Upper lobe of left lung (tissue), 6 donors: ENCODE results near the gene SORBS2. TPM values are rescaled to one million over a fixed set of nuclear protein-coding genes. Genes with fewer than 3 reads are reported as not detected.

Source experiments
- ATAC-seq, 2 donors: fragments of 200-7000 bp; cut with Tn5 transposase; one replicate each; pipeline ENCODE4 v1.9.1; 2022; ENCODE audit warnings: mild to moderate bottlenecking in 2 of 2, moderate library complexity in 2 of 2; ENCODE audit not compliant: low FRiP score in 2 of 2
- DNase-seq, 2 donors: peaks; one replicate each; pipeline ENCODE4 v3.0.0-alpha.2; 2019 to 2020
- H3K27ac ChIP-seq, 4 donors: fragments of 200-600 bp; sonication (generic); one replicate each; pipeline ENCODE4 v1.5.1; 2016 to 2019
- H3K27me3 ChIP-seq, 4 donors: fragments of 200-600 bp; sonication (generic); one replicate each; pipeline ENCODE4 v1.5.1; 2017 to 2019
- H3K36me3 ChIP-seq, 4 donors: fragments of 200-600 bp; sonication (generic); one replicate each; pipeline ENCODE4 v1.5.1; 2016 to 2019
- H3K4me1 ChIP-seq, 4 donors: fragments of 200-600 bp; sonication (generic); one replicate each; pipeline ENCODE4 v1.5.1; 2018 to 2019
- H3K4me3 ChIP-seq, 4 donors: fragments of 200-600 bp; sonication (generic); one replicate each; pipeline ENCODE4 v1.5.1; 2017 to 2019; ENCODE audit warnings: mild to moderate bottlenecking in 2 of 4, moderate library complexity in 1 of 4
- H3K9me3 ChIP-seq, 4 donors: fragments of 200-600 bp; sonication (generic); one replicate each; pipeline ENCODE4 v1.5.1; 2018 to 2019
- CTCF ChIP-seq, 6 experiments: fragments of 450-650 bp in 4 of 6; fragments of 200-600 bp in 2 of 6; sonication (generic) in 2 of 6; IDR thresholded peaks; one replicate each; pipeline ENCODE4 v1.5.1; 2016 to 2019; ENCODE audit warnings: antibody characterized with exemption in 6 of 6
- EP300 ChIP-seq, 4 donors: sonication (generic); formaldehyde crosslinking; IDR thresholded peaks; one replicate each; pipeline ENCODE4 v1.5.1; 2017; ENCODE audit warnings: antibody characterized with exemption in 4 of 4, control low read depth in 2 of 4
- POLR2A ChIP-seq, 4 donors: fragments of 450-650 bp; IDR thresholded peaks; one replicate each; pipeline ENCODE4 v1.5.1; 2016 to 2017; ENCODE audit warnings: antibody characterized with exemption in 4 of 4, mild to moderate bottlenecking in 2 of 4
- POLR2AphosphoS5 ChIP-seq, 2 donors: sonication (generic); formaldehyde crosslinking; IDR thresholded peaks; one replicate each; pipeline ENCODE4 v1.5.1; 2017; ENCODE audit warnings: antibody characterized with exemption in 2 of 2
- WGBS, 2 donors: methylation state at CpG; one replicate each; pipeline ENCODE4 v1.1.5; 2017 to 2018; 5-methylcytosine and 5-hydroxymethylcytosine counted together
- total RNA-seq, 6 donors: library from RNA; depleted of rRNA in 4 of 6; stranded (reverse); fragments of >200 nt in 4 of 6; gene quantifications; one replicate each; pipeline versions ENCODE4 v1.1.0 to v1.2.1, GENCODE V29; 2016 to 2021
- donor health status: DM: no; HTN: no; CAD: no; lungs with moderate emphysema.
- donor health status: DM: no; HTN: yes; CAD: no; lungs with severe emphysema.

The SORBS2 gene
- total RNA-seq, 6 donors from 2014 or later = 35.4 to 83.2 (median 58.1) TPM

- H3K27ac ChIP-seq = no peak overlapping the region
- no peaks in the 10 kb centered on the region for H3K27me3 ChIP-seq
- no peak for ATAC-seq
- H3K36me3 ChIP-seq = no peaks in the 10 kb centered on the region
- 81 to 86% methylated on average over 6 of the region's 6 CpGs for WGBS, 2 donors
- no peaks in the 10 kb centered on the region for H3K9me3 ChIP-seq
- no peak overlapping the region for H3K4me3 ChIP-seq
- TF ChIP-seq EP300 (IDR thresholded peaks at IDR 0.05) (no peak), POLR2AphosphoS5 (IDR thresholded peaks at IDR 0.05) (no peak), CTCF (IDR thresholded peaks at IDR 0.05) (no peak), POLR2A (IDR thresholded peaks at IDR 0.05) (no peak)
- peaks cover 0 to 7% (median 0%) of the 10 kb centered on the region in 4 donors for H3K4me1 ChIP-seq
- no peak for DNase-seq
Observed at GRCh38 chr4:185546335-185546734, 265.7 kb downstream of the SORBS2 start.

GRCh38 chr4:185542626-185543315 is 269.2 kb downstream of the SORBS2 start:
- Histone ChIP-seq H3K4me1 (peaks cover 0 to 12% (median 3%) of the 10 kb centered on the region in 4 donors), H3K4me3 (no peak overlapping the region), H3K9me3 (no peaks in the 10 kb centered on the region), H3K27me3 (no peaks in the 10 kb centered on the region), H3K27ac (no peak overlapping the region), H3K36me3 (no peaks in the 10 kb centered on the region)
- peak in 1 of 2 donors; percentile 46 for DNase-seq
- TF ChIP-seq POLR2A (IDR thresholded peaks at IDR 0.05) (no peak), POLR2AphosphoS5 (IDR thresholded peaks at IDR 0.05) (peak; percentile 16 to 55)
- ATAC-seq = peak; percentile 67 to 92
- WGBS, 2 donors = 79 to 83% methylated on average over 14 of the region's 14 CpGs

GRCh38 chr4:185541251-185541727 is 270.7 kb downstream of the SORBS2 start:
- Histone ChIP-seq H3K9me3 (no peaks in the 10 kb centered on the region), H3K4me1 (peaks cover 0 to 12% (median 5%) of the 10 kb centered on the region in 4 donors), H3K27ac (peak overlapping the region; percentile 24 to 49 (median 30)), H3K4me3 (no peak overlapping the region), H3K27me3 (no peaks in the 10 kb centered on the region), H3K36me3 (no peaks in the 10 kb centered on the region)
- ATAC-seq (peak; percentile 34 to 58), DNase-seq (peak; percentile 25 to 87)
- no peak for TF ChIP-seq POLR2A (IDR thresholded peaks at IDR 0.05)
- no peak for TF ChIP-seq EP300 (IDR thresholded peaks at IDR 0.05)
- TF ChIP-seq POLR2AphosphoS5 (IDR thresholded peaks at IDR 0.05) = no peak
- TF ChIP-seq CTCF (IDR thresholded peaks at IDR 0.05) = no peak
- WGBS, 2 donors = 28 to 30% methylated on average over 10 of the region's 10 CpGs

GRCh38 chr4:185540487-185541120 is 271.4 kb downstream of the SORBS2 start:
- DNase-seq = no peak
- Histone ChIP-seq H3K36me3 (no peaks in the 10 kb centered on the region), H3K27me3 (no peaks in the 10 kb centered on the region), H3K4me3 (no peak overlapping the region), H3K4me1 (peaks cover 0 to 13% (median 9%) of the 10 kb centered on the region in 4 donors), H3K9me3 (no peaks in the 10 kb centered on the region), H3K27ac (peak overlapping the region in 2 of 4 donors; percentile 27 to 32)
- TF ChIP-seq CTCF (IDR thresholded peaks at IDR 0.05) (no peak), POLR2A (IDR thresholded peaks at IDR 0.05) (no peak), POLR2AphosphoS5 (IDR thresholded peaks at IDR 0.05) (no peak), EP300 (IDR thresholded peaks at IDR 0.05) (no peak)
- 64 to 75% methylated on average over 3 of the region's 3 CpGs for WGBS, 2 donors
- no peak for ATAC-seq

- ATAC-seq (no peak), DNase-seq (no peak)
- no peak for TF ChIP-seq CTCF (IDR thresholded peaks at IDR 0.05)
- H3K27me3 ChIP-seq = no peaks in the 10 kb centered on the region
- no peak overlapping the region for H3K4me3 ChIP-seq
- H3K27ac ChIP-seq = no peak overlapping the region
- WGBS, 2 donors = 79 to 80% methylated on average over 8 of the region's 8 CpGs
- no peaks in the 10 kb centered on the region for H3K36me3 ChIP-seq
- no peaks in the 10 kb centered on the region for H3K9me3 ChIP-seq
- peaks cover 0 to 13% (median 12%) of the 10 kb centered on the region in 4 donors for H3K4me1 ChIP-seq
Observed at GRCh38 chr4:185540040-185540439, 272.0 kb downstream of the SORBS2 start.
